Kidney (tissue), 14 donors: ENCODE data around the gene LIMS2. TPM values are rescaled to one million over a fixed set of nuclear protein-coding genes. Genes with fewer than 3 reads are reported as not detected.
A peak's percentile ranks its signal among the peaks of the same experiment; 100 is the strongest.

Source experiments
- DNase-seq, 5 donors: peaks; one replicate each; pipeline ENCODE4 v3.0.0-alpha.2; 2013 to 2020
- FAIRE-seq: peaks from 2 replicates; lab custom pipeline; 2012; peaks lifted over from hg19 to GRCh38; lab: Jason Lieb, UNC
- H3K27ac ChIP-seq, 2 donors: one replicate each; pipeline ENCODE4 v1.7.0; 2013; ENCODE audit warnings: low read depth in 2 of 2, low read length in 2 of 2, inconsistent platforms in 1 of 2
- H3K27me3 ChIP-seq: one replicate; pipeline ENCODE4 v1.7.1; 2013; ENCODE audit warnings: low read length, inconsistent platforms; ENCODE audit not compliant: control insufficient read depth, insufficient read depth
- H3K36me3 ChIP-seq, 3 donors: one replicate each; pipeline versions ENCODE4 v1.7.0 to v1.7.1; 2013; ENCODE audit warnings: low read length in 3 of 3, control low read depth in 1 of 3, inconsistent platforms in 1 of 3; ENCODE audit not compliant: insufficient read depth in 3 of 3, control insufficient read depth in 2 of 3
- H3K4me1 ChIP-seq, 3 donors: one replicate each; pipeline versions ENCODE4 v1.7.0 to v1.7.1; 2013; ENCODE audit warnings: low read length in 3 of 3, inconsistent platforms in 1 of 3, low read depth in 1 of 3; ENCODE audit not compliant: control insufficient read depth in 2 of 3, insufficient read depth in 2 of 3
- H3K4me3 ChIP-seq, 3 donors: one replicate each; pipeline versions ENCODE4 v1.7.0 to v1.8.1; 2013; ENCODE audit warnings: low read length in 3 of 3, control low read depth in 1 of 3, inconsistent platforms in 1 of 3
- H3K9ac ChIP-seq, 3 donors: one replicate each; pipeline versions ENCODE4 v1.7.0 to v1.7.1; 2013; ENCODE audit warnings: low read length in 3 of 3, control low read depth in 1 of 3, inconsistent platforms in 1 of 3
- H3K9me3 ChIP-seq, 3 donors: one replicate each; pipeline versions ENCODE4 v1.7.0 to v1.7.1; 2013; ENCODE audit warnings: low read length in 3 of 3, control low read depth in 1 of 3, inconsistent platforms in 1 of 3; ENCODE audit not compliant: control insufficient read depth in 2 of 3, insufficient read depth in 1 of 3
- intact Hi-C: fragments of 100-400 bp; cut with DNase I; formaldehyde crosslinking; loops from one replicate; pipeline ENCODE4 v1.11.1; 2022
- polyA plus RNA-seq: library from polyadenylated mRNA; stranded (reverse); fragments of 350-450 nt; fragmentation: Illumina TruSeq; extraction: RNeasy Lipid Tissue Mini Kit (QIAGEN cat#74804); gene quantifications from one replicate; pipeline ENCODE4 v1.2.3, GENCODE V29; 2014; ENCODE audit warnings: low read depth, low replicate concordance; ENCODE audit not compliant: insufficient read depth
- total RNA-seq: library from RNA; stranded (reverse); fragmentation: NEBNext Ultra II Directional; extraction: Animal tissue kit (Norgen Biotek cat#: 25700); gene quantifications from one replicate; pipeline ENCODE4 v1.2.1, GENCODE V29; 2021
- TF ChIP-seq, protein P1 (sequence below): IDR thresholded peaks from 3 replicates; pipeline ENCODE4 v1.5.1; 2012; ENCODE audit warnings: mild to moderate bottlenecking, moderate library complexity, borderline replicate concordance; ENCODE audit not compliant: insufficient read depth; ENCODE audit errors: extremely low read depth
- donor health status: control.
- donor health status: control.
- donor health status: control.
- donor health status: control.
- donor health status: control.
- donor health status: DM: yes; HTN: yes; CAD: no.
- donor health status: Normal renal cell carcinoma (clear cell type).

LIMS2 gene
- total and polyA plus RNA-seq, 2 donors from 2014 or later: 101 to 107 TPM

GRCh38 chr2:127608061-127609030 lies 67.0 kb downstream of the LIMS2 start:
- TF ChIP-seq, protein P1, sequence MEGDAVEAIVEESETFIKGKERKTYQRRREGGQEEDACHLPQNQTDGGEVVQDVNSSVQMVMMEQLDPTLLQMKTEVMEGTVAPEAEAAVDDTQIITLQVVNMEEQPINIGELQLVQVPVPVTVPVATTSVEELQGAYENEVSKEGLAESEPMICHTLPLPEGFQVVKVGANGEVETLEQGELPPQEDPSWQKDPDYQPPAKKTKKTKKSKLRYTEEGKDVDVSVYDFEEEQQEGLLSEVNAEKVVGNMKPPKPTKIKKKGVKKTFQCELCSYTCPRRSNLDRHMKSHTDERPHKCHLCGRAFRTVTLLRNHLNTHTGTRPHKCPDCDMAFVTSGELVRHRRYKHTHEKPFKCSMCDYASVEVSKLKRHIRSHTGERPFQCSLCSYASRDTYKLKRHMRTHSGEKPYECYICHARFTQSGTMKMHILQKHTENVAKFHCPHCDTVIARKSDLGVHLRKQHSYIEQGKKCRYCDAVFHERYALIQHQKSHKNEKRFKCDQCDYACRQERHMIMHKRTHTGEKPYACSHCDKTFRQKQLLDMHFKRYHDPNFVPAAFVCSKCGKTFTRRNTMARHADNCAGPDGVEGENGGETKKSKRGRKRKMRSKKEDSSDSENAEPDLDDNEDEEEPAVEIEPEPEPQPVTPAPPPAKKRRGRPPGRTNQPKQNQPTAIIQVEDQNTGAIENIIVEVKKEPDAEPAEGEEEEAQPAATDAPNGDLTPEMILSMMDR: no peak

DNA sequence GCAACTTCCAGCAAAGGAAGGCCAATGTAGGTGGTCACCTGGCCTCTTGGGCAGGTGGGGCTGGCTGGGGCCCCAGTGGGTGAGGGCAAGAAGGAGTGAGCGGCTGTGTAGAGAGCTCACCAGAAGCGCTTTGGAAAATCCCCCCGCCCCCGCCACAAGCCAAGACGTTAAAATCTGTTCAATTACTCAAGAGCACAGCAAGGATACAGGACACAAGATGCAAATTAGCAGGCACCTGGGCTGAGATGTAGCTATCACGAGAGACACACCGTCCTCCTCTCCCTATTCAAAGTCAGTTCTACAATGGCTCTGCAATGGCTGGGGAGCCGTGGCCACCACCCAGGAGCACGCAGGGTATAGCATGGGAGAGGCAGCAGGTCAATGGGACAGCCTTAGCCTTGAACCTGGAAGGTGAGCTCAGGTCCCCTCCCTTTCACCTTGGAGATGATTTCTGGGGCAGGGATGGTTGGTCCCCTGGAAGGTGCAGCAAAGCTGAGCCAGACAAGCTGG lies 67.9 kb downstream of the LIMS2 start:
- Histone ChIP-seq H3K4me3 (no peak overlapping the region), H3K27me3 (no peaks in the 10 kb centered on the region), H3K36me3 (no peaks in the 10 kb centered on the region), H3K27ac (no peak overlapping the region), H3K9ac (no peak overlapping the region), H3K9me3 (no peaks in the 10 kb centered on the region), H3K4me1 (peaks cover 0 to 2% (median 0%) of the 10 kb centered on the region in 3 donors)
- TF ChIP-seq, protein P1: no peak
- intact Hi-C loops: no loop called here
- DNase-seq (peak in 1 of 5 donors; percentile 45), FAIRE-seq (no peak)

More at GRCh38 chr2:127608061-127609030, 67.0 kb downstream of the LIMS2 start:
- FAIRE-seq: no peak
- H3K36me3 ChIP-seq: no peaks in the 10 kb centered on the region
- H3K27ac ChIP-seq: no peak overlapping the region
- intact Hi-C loops: no loop called here
- H3K27me3 ChIP-seq: no peaks in the 10 kb centered on the region
- no peak overlapping the region for H3K9ac ChIP-seq
- peaks cover 0 to 2% (median 0%) of the 10 kb centered on the region in 3 donors for H3K4me1 ChIP-seq
- no peaks in the 10 kb centered on the region for H3K9me3 ChIP-seq
- H3K4me3 ChIP-seq: no peak overlapping the region
- DNase-seq: no peak

DNA sequence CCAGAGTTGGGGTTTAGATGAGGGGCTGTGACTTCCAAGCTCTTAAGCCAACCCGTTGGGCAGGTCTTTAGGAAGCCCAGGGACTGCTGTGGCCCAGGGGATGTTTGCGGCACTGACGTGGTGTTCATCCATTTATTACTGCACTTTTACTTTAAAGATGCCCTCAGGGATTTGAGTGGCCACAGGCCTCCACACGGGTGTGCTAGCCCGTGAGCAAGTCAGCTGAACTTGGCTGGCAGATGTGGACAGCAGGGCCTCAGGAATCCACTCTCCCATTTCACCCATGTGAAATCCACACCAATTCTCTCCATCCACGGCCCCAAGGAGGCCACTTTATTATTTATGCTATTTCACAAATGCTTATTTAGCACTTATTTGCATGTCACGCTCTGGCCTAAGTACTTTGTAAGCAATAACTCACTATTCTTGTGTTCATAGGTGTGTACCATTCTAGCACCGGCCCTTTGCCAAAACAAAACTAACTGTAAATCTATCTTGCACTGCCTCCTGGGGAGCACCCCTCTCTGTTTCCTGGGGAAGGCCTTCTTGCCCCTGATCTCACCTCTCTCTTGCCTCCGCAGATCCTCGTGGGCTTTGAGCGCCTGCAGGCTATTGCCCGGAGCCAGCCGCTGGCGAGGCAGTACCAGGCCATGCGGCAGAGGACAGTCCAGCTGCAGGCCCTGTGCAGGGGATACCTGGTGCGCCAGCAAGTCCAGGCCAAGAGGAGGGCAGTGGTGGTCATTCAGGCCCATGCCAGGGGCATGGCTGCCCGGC lies 68.5 kb downstream of the LIMS2 start:
- Histone ChIP-seq H3K36me3 (no peaks in the 10 kb centered on the region), H3K27me3 (no peaks in the 10 kb centered on the region), H3K27ac (no peak overlapping the region), H3K9me3 (no peaks in the 10 kb centered on the region), H3K4me1 (peaks cover 0 to 2% (median 0%) of the 10 kb centered on the region in 3 donors), H3K9ac (no peak overlapping the region), H3K4me3 (no peak overlapping the region)
- DNase-seq: peak in 1 of 5 donors; percentile 29
- TF ChIP-seq, protein P1: no peak
- no peak for FAIRE-seq
- intact Hi-C loops: no loop called here
